NCI-H2029 (cell line): Measurements from ENCODE around the gene NDUFS1.
"Not testable (repeated sequence)": the region's sequence is repeated elsewhere in the genome, so short reads cannot be mapped to it uniquely, and the experiment has no call there.

Experiments used
- DNase-seq: peaks from one replicate; lab custom pipeline; 2025; lab: John Stamatoyannopoulos, UW

Gene NDUFS1

GRCh38 chr2:206098471-206098870, 60.8 kb downstream of the NDUFS1 start:
- DNase-seq: no peak

- DNase-seq: no peak
Measured at GRCh38 chr2:206096876-206097275, 62.4 kb downstream of the NDUFS1 start.

- DNase-seq: no peak
Measured at GRCh38 chr2:206095536-206096332, 63.5 kb downstream of the NDUFS1 start.

- DNase-seq: no peak
Measured at GRCh38 chr2:206092297-206092696, 66.9 kb downstream of the NDUFS1 start.

GRCh38 chr2:206088248-206088647, 71.0 kb downstream of the NDUFS1 start:
- no peak for DNase-seq

- no peak for DNase-seq
Measured at GRCh38 chr2:206086716-206087350, 72.4 kb downstream of the NDUFS1 start.

GRCh38 chr2:206085742-206086445, 73.3 kb downstream of the NDUFS1 start, which contains the start of gene INO80D:
INO80D (minus strand) TSS chr2:206086174; CDS start chr2:206063016, 23,158 bp downstream.
- DNase-seq: peak; percentile 68

GRCh38 chr2:206084870-206085741, 74.1 kb downstream of the NDUFS1 start:
- DNase-seq: no peak

- DNase-seq: peak; percentile 31
Measured at GRCh38 chr2:206084439-206084869, 74.8 kb downstream of the NDUFS1 start.

- peak; percentile 28 for DNase-seq
Measured at GRCh38 chr2:206083602-206084438, 75.4 kb downstream of the NDUFS1 start.

- DNase-seq: no peak
Measured at GRCh38 chr2:206082298-206082843, 76.9 kb downstream of the NDUFS1 start.

GRCh38 chr2:206080927-206081326, 78.3 kb downstream of the NDUFS1 start:
- no peak for DNase-seq

GRCh38 chr2:206079699-206080465, 79.4 kb downstream of the NDUFS1 start:
- DNase-seq: no peak

GRCh38 chr2:206077879-206078278, 81.4 kb downstream of the NDUFS1 start:
- DNase-seq: not testable (repeated sequence)

GRCh38 chr2:206075113-206075512, 84.1 kb downstream of the NDUFS1 start:
- no peak for DNase-seq

GRCh38 chr2:206071807-206072206, 87.4 kb downstream of the NDUFS1 start:
- DNase-seq: no peak

- no peak for DNase-seq
Measured at GRCh38 chr2:206069417-206069816, 89.8 kb downstream of the NDUFS1 start.

- no peak for DNase-seq
Measured at GRCh38 chr2:206068207-206068606, 91.0 kb downstream of the NDUFS1 start.
